A673 (cell line): ENCODE results near the gene SEC61A1. TPM values are rescaled to one million over a fixed set of nuclear protein-coding genes. Genes with fewer than 3 reads are reported as not detected.
A peak's percentile ranks its signal among the peaks of the same experiment; 100 is the strongest.

Experiments used
- BruUV-seq: library from RNA; stranded (reverse); fragments of 400-500 nt; replicated peaks from 2 replicates; lab custom pipeline; 2021; lab: Mats Ljungman, UMichigan
- CTCF ChIA-PET: fragments of 300-600 bp; sonication (Branson Sonifier 250); formaldehyde crosslinking; loops from one replicate; lab custom pipeline; 2022; ENCODE audit warnings: antibody characterized with exemption; lab: Charles Lee
- POLR2A ChIA-PET: fragments of 300-600 bp; sonication (Branson Sonifier 250); formaldehyde crosslinking; loops from one replicate; lab custom pipeline; 2022; ENCODE audit warnings: antibody characterized with exemption; ENCODE audit not compliant: low non-redundant PET; lab: Charles Lee
- DNase-seq: peaks from one replicate; pipeline ENCODE4 v3.0.0-alpha.2; 2015; ENCODE audit warnings: low spot score
- H3K27ac ChIP-seq: fragments of 200-600 bp; sonication (generic); 2 replicates; pipeline ENCODE4 v1.5.1; 2016; ENCODE audit warnings: mixed run types, low read depth, mild to moderate bottlenecking, mixed read lengths, antibody characterized with exemption, low read length; ENCODE audit not compliant: poor library complexity, severe bottlenecking
- H3K27me3 ChIP-seq: fragments of 200-600 bp; sonication (generic); replicated peaks from 2 replicates; pipeline ENCODE4 v1.6.1; 2017; ENCODE audit warnings: mixed run types, low read depth, mild to moderate bottlenecking, mixed read lengths, antibody characterized with exemption, low read length; ENCODE audit not compliant: insufficient read depth, poor library complexity
- H3K36me3 ChIP-seq: fragments of 200-600 bp; sonication (generic); 2 replicates; pipeline ENCODE4 v1.6.1; 2016; ENCODE audit warnings: mixed run types, mild to moderate bottlenecking, mixed read lengths, antibody characterized with exemption, low read length; ENCODE audit not compliant: insufficient read depth, poor library complexity, severe bottlenecking
- H3K4me1 ChIP-seq: fragments of 200-600 bp; sonication (generic); 2 replicates; pipeline ENCODE4 v1.6.1; 2017; ENCODE audit warnings: mixed run types, mild to moderate bottlenecking, mixed read lengths, antibody characterized with exemption, low read length; ENCODE audit not compliant: insufficient read depth, poor library complexity, severe bottlenecking
- H3K4me3 ChIP-seq: fragments of 200-600 bp; sonication (generic); 2 replicates; pipeline ENCODE4 v1.5.1; 2016; ENCODE audit warnings: low read depth, mixed run types, mild to moderate bottlenecking, mixed read lengths, low read length; ENCODE audit not compliant: poor library complexity, severe bottlenecking
- H3K9me3 ChIP-seq: fragments of 200-600 bp; sonication (generic); 2 replicates; pipeline ENCODE4 v1.6.1; 2016; ENCODE audit warnings: mixed run types, low read depth, mild to moderate bottlenecking, mixed read lengths, antibody characterized with exemption, low read length; ENCODE audit not compliant: poor library complexity, severe bottlenecking
- CTCF ChIP-seq: fragments of 300-800, 200-600 bp; sonication (generic); conservative IDR thresholded peaks from 2 replicates; pipeline ENCODE4 v1.5.1; 2017; ENCODE audit warnings: low read depth, mild to moderate bottlenecking, antibody characterized with exemption, low read length, moderate library complexity, mixed read lengths
- EZH2 ChIP-seq: fragments of 200-600 bp; sonication (generic); IDR thresholded peaks from 2 replicates; pipeline ENCODE4 v1.6.1; 2017; ENCODE audit warnings: borderline replicate concordance, low read depth, mild to moderate bottlenecking, mixed read lengths, antibody characterized with exemption, low read length; ENCODE audit not compliant: poor library complexity, severe bottlenecking
- intact Hi-C: fragments of 100-400 bp; cut with micrococcal nuclease; formaldehyde crosslinking; loops from one replicate; pipeline ENCODE4 v1.10.0; 2022; ENCODE audit not compliant: unreplicated experiment
- total RNA-seq: library from RNA; stranded (reverse); gene quantifications from 2 replicates; pipeline ENCODE4 v1.2.3, GENCODE V29; 2021

Gene SEC61A1
- total RNA-seq, 1 experiment from 2014 or later: 176 TPM

GRCh38 chr3:128050597-128050996 is 1.6 kb upstream of the SEC61A1 start:
- no TSS peak for BruUV-seq
- H3K36me3 ChIP-seq: peaks cover 23% of the 10 kb centered on the region
- H3K4me3 ChIP-seq: no peak overlapping the region
- TF ChIP-seq CTCF (no peak), EZH2 (no peak)
- H3K27ac ChIP-seq: no peak overlapping the region
- no peaks in the 10 kb centered on the region for H3K9me3 ChIP-seq
- DNase-seq: no peak
- H3K27me3 ChIP-seq: peaks cover 15% of the 10 kb centered on the region
- CTCF ChIA-PET: no interaction called here
- peaks cover 20% of the 10 kb centered on the region for H3K4me1 ChIP-seq
- POLR2A ChIA-PET: no interaction called here
- intact Hi-C loops: no loop called here

GRCh38 chr3:128051459-128051836 is 789 bp upstream of the SEC61A1 start:
- BruUV-seq: no TSS peak
- ChIA-PET POLR2A (interaction anchor here (0.7 kb wide), 1 partner anchor 159 kb away, joined by 3 read pairs; no protein-coding TSS in a partner anchor), CTCF (no interaction called here)
- Histone ChIP-seq H3K4me1 (peaks cover 20% of the 10 kb centered on the region), H3K27me3 (peaks cover 10% of the 10 kb centered on the region), H3K36me3 (peaks cover 32% of the 10 kb centered on the region), H3K27ac (peak overlapping the region; percentile 78), H3K4me3 (peak overlapping the region; percentile 74), H3K9me3 (no peaks in the 10 kb centered on the region)
- intact Hi-C loops: no loop called here
- no peak for TF ChIP-seq CTCF
- DNase-seq: no peak

- intact Hi-C loops: no loop called here
Measured at GRCh38 chr3:128052595-128053351, 536 bp downstream of the SEC61A1 start.

More at GRCh38 chr3:128052595-128053351, 536 bp downstream of the SEC61A1 start:
- H3K27ac ChIP-seq: peak overlapping the region; percentile 91
- peaks cover 20% of the 10 kb centered on the region for H3K4me1 ChIP-seq
- POLR2A ChIA-PET: interaction anchor here (0.6 kb wide), 1 partner anchor 65 kb away, joined by 3 read pairs; no protein-coding TSS in a partner anchor
- CTCF ChIA-PET: no interaction called here
- TSS peak; percentile 64 for BruUV-seq
- DNase-seq: no peak
- H3K4me3 ChIP-seq: peak overlapping the region; percentile 74
- peaks cover 42% of the 10 kb centered on the region for H3K36me3 ChIP-seq
- TF ChIP-seq CTCF (no peak), EZH2 (no peak)
- no peaks in the 10 kb centered on the region for H3K9me3 ChIP-seq
- H3K27me3 ChIP-seq: peaks cover under 1% of the 10 kb centered on the region
